Measurements from ENCODE around the gene SCTR.

SCTR gene

GRCh38 chr2:119525614-119526013 lies 1.3 kb upstream of the SCTR start:
- no peak for DNase-seq (ENCODE audit: extremely low read depth in 1 of 2, low read depth in 1 of 2)

- no peak for DNase-seq (ENCODE audit: extremely low read depth in 1 of 2, low read depth in 1 of 2)
Measured at GRCh38 chr2:119523383-119523951, 816 bp downstream of the SCTR start.

- no peak for DNase-seq (ENCODE audit: extremely low read depth in 1 of 2, low read depth in 1 of 2)
Measured at GRCh38 chr2:119522671-119523070, 1.6 kb downstream of the SCTR start.

GRCh38 chr2:119521433-119522050 lies 2.7 kb downstream of the SCTR start:
- DNase-seq (ENCODE audit: extremely low read depth in 1 of 2, low read depth in 1 of 2) = no peak

- DNase-seq (ENCODE audit: extremely low read depth in 1 of 2, low read depth in 1 of 2) = no peak
Measured at GRCh38 chr2:119520696-119521432, 3.4 kb downstream of the SCTR start.

GRCh38 chr2:119519057-119519408 lies 5.2 kb downstream of the SCTR start:
- DNase-seq (ENCODE audit: extremely low read depth in 1 of 2, low read depth in 1 of 2) = no peak

GRCh38 chr2:119518401-119519056 lies 5.8 kb downstream of the SCTR start:
- no peak for DNase-seq (ENCODE audit: extremely low read depth in 1 of 2, low read depth in 1 of 2)

- DNase-seq (ENCODE audit: extremely low read depth in 1 of 2, low read depth in 1 of 2) = peak in 1 of 2 donors; percentile 16
Measured at GRCh38 chr2:119517433-119517832, 6.8 kb downstream of the SCTR start.

GRCh38 chr2:119516121-119516520 lies 8.2 kb downstream of the SCTR start:
- no peak for DNase-seq (ENCODE audit: extremely low read depth in 1 of 2, low read depth in 1 of 2)

GRCh38 chr2:119513832-119514231 lies 10.5 kb downstream of the SCTR start:
- DNase-seq (ENCODE audit: extremely low read depth in 1 of 2, low read depth in 1 of 2) = no peak

- no peak for DNase-seq (ENCODE audit: extremely low read depth in 1 of 2, low read depth in 1 of 2)
Measured at GRCh38 chr2:119512946-119513345, 11.3 kb downstream of the SCTR start.

GRCh38 chr2:119511989-119512388 lies 12.3 kb downstream of the SCTR start:
- DNase-seq (ENCODE audit: extremely low read depth in 1 of 2, low read depth in 1 of 2) = no peak

- DNase-seq (ENCODE audit: extremely low read depth in 1 of 2, low read depth in 1 of 2) = no peak
Measured at GRCh38 chr2:119508756-119509155, 15.5 kb downstream of the SCTR start.

GRCh38 chr2:119496682-119497081 lies 27.6 kb downstream of the SCTR start:
- DNase-seq (ENCODE audit: extremely low read depth in 1 of 2, low read depth in 1 of 2) = no peak

- no peak for DNase-seq (ENCODE audit: extremely low read depth in 1 of 2, low read depth in 1 of 2)
Measured at GRCh38 chr2:119495948-119496347, 28.3 kb downstream of the SCTR start.

- no peak for DNase-seq (ENCODE audit: extremely low read depth in 1 of 2, low read depth in 1 of 2)
Measured at GRCh38 chr2:119494163-119494790, 30.0 kb downstream of the SCTR start.

GRCh38 chr2:119491776-119492525 lies 32.3 kb downstream of the SCTR start:
- no peak for DNase-seq (ENCODE audit: extremely low read depth in 1 of 2, low read depth in 1 of 2)

GRCh38 chr2:119490653-119491195 lies 33.6 kb downstream of the SCTR start:
- DNase-seq (ENCODE audit: extremely low read depth in 1 of 2, low read depth in 1 of 2) = no peak

- no peak for DNase-seq (ENCODE audit: extremely low read depth in 1 of 2, low read depth in 1 of 2)
Measured at GRCh38 chr2:119490106-119490505, 34.2 kb downstream of the SCTR start.

GRCh38 chr2:119489232-119489952 lies 34.9 kb downstream of the SCTR start:
- DNase-seq (ENCODE audit: extremely low read depth in 1 of 2, low read depth in 1 of 2) = no peak

Measured in stimulated activated CD8-positive, alpha-beta memory T cell treated with anti-CD3 and anti-CD28 coated beads, Interleukin-7, amount 100 ng/mL, for 48 hours (primary cell).